ENCODE measurements around the gene MYH7B.

- TF ChIP-seq CTCF (IDR thresholded peaks at IDR 0.05; ENCODE audit: extremely low read depth in 1 of 2, insufficient read depth in 1 of 2, low read depth in 1 of 2, low read length in 2 of 2) (no peak), POLR2A (IDR thresholded peaks at IDR 0.05; ENCODE audit: low read depth, low read length) (no peak), JUN (IDR thresholded peaks at IDR 0.05; ENCODE audit: borderline replicate concordance, insufficient read depth, insufficient read length, low read depth) (no peak), POLR2AphosphoS5 (IDR thresholded peaks at IDR 0.05; ENCODE audit: insufficient read depth, low read depth, low read length) (no peak), GATA2 (IDR thresholded peaks at IDR 0.05; ENCODE audit: insufficient read depth, insufficient read length, low read depth, low read length) (no peak), EZH2 (IDR thresholded peaks at IDR 0.05; ENCODE audit: borderline replicate concordance, low read depth, low read length, severe bottlenecking) (no peak), MAX (IDR thresholded peaks at IDR 0.05; ENCODE audit: insufficient read depth, insufficient read length) (no peak), MYC (IDR thresholded peaks at IDR 0.05; ENCODE audit: low read depth, low read length) (no peak)
Observed at GRCh38 chr20:34999782-35000181, 44.1 kb downstream of the MYH7B start.
